Liver (tissue), 9 donors: ENCODE results near the gene SLCO4C1. TPM values are rescaled to one million over a fixed set of nuclear protein-coding genes. Genes with fewer than 3 reads are reported as not detected.

ENCODE experiments used
- DNase-seq: peaks from one replicate; pipeline ENCODE4 v3.0.0-alpha.2; 2017; ENCODE audit warnings: low spot score
- H3K27ac ChIP-seq, 2 donors: one replicate each; pipeline ENCODE4 v1.7.0; 2013; ENCODE audit warnings: inconsistent platforms in 2 of 2, low read length in 2 of 2, control low read depth in 1 of 2, low read depth in 1 of 2, mild to moderate bottlenecking in 1 of 2
- H3K27me3 ChIP-seq, 4 donors: one replicate each; pipeline versions ENCODE4 v1.6.1 to v1.7.0; 2013; ENCODE audit warnings: low read length in 3 of 4, inconsistent platforms in 1 of 4, mild to moderate bottlenecking in 1 of 4, moderate library complexity in 1 of 4; ENCODE audit not compliant: control insufficient read depth in 4 of 4, insufficient read depth in 4 of 4
- H3K36me3 ChIP-seq, 4 donors: one replicate each; pipeline versions ENCODE4 v1.6.1 to v1.7.0; 2013; ENCODE audit warnings: low read length in 3 of 4, mild to moderate bottlenecking in 3 of 4, low read depth in 1 of 4, moderate library complexity in 1 of 4; ENCODE audit not compliant: control insufficient read depth in 4 of 4, insufficient read depth in 3 of 4
- H3K4me1 ChIP-seq, 4 donors: one replicate each; pipeline versions ENCODE4 v1.6.1 to v1.7.0; 2013; ENCODE audit warnings: low read length in 3 of 4, mild to moderate bottlenecking in 3 of 4, moderate library complexity in 1 of 4; ENCODE audit not compliant: control insufficient read depth in 4 of 4, insufficient read depth in 4 of 4
- H3K4me3 ChIP-seq, 3 donors: one replicate each; pipeline versions ENCODE4 v1.6.1 to v1.7.0; 2013; ENCODE audit warnings: low read length in 3 of 3, control low read depth in 1 of 3, low read depth in 1 of 3, mild to moderate bottlenecking in 1 of 3
- H3K9ac ChIP-seq, 2 donors: one replicate each; pipeline ENCODE4 v1.7.0; 2013; ENCODE audit warnings: low read length in 2 of 2, mild to moderate bottlenecking in 2 of 2, moderate library complexity in 2 of 2, control low read depth in 1 of 2, low read depth in 1 of 2
- H3K9me3 ChIP-seq, 4 donors: one replicate each; pipeline versions ENCODE4 v1.6.1 to v1.7.0; 2013; ENCODE audit warnings: low read length in 3 of 4; ENCODE audit not compliant: control insufficient read depth in 4 of 4
- FOXA2 ChIP-seq: IDR thresholded peaks from 2 replicates; pipeline ENCODE4 v1.6.1; 2016; ENCODE audit warnings: antibody characterized with exemption
- JUND ChIP-seq, 2 donors: IDR thresholded peaks; 2 replicates each; pipeline ENCODE4 v1.6.1; 2016; ENCODE audit warnings: antibody characterized with exemption in 2 of 2
- WGBS: extraction: QIAGEN DNeasy Blood & Tissue Kit; methylation state at CpG from one replicate; pipeline ENCODE4 v1.1.7; 2013; 5-methylcytosine and 5-hydroxymethylcytosine counted together
- polyA plus RNA-seq, 2 donors: library from polyadenylated mRNA; stranded (reverse) in 1 of 2; unstranded in 1 of 2; fragments of 200-250 nt in 1 of 2; fragments of >200 nt in 1 of 2; fragmentation: Nextera tagmentation in 1 of 2; extraction: Ambion mirVana in 1 of 2; gene quantifications; one replicate each; pipeline versions ENCODE4 v1.2.1 to v1.2.3, GENCODE V29; 2013 to 2015
- total RNA-seq, 2 donors: library from RNA; depleted of rRNA; stranded (reverse); fragments of >200 nt; gene quantifications; one replicate each; pipeline ENCODE4 v1.2.3, GENCODE V29; 2014
- donor health status: healthy.
- donor health status: healthy.
- donor health status: healthy.
- donor health status: healthy.
- donor health status: healthy.

Gene SLCO4C1
- total and polyA plus RNA-seq, 4 donors, result 2.0 to 29.4 (median 3.3) TPM

- no peak overlapping the region for H3K4me3 ChIP-seq
- no peak overlapping the region for H3K9ac ChIP-seq
- H3K9me3 ChIP-seq, result no peaks in the 10 kb centered on the region
- TF ChIP-seq FOXA2 (no peak), JUND (IDR thresholded peaks at IDR 0.05) (no peak)
- 86% methylated on average over 8 of the region's 8 CpGs for WGBS
- peaks cover 0 to 3% (median 0%) of the 10 kb centered on the region in 4 donors for H3K27me3 ChIP-seq
- H3K4me1 ChIP-seq, result no peaks in the 10 kb centered on the region
- no peak overlapping the region for H3K27ac ChIP-seq
- no peaks in the 10 kb centered on the region for H3K36me3 ChIP-seq
- no peak for DNase-seq
Measured at GRCh38 chr5:102196481-102196880, 99.6 kb downstream of the SLCO4C1 start.

Other genes with a start within 250 kb of the SLCO4C1 start
- not detected for gene SLCO6A1, start 202.7 kb upstream of the SLCO4C1 start, total RNA-seq
- not detected for gene SLCO6A1, start 202.7 kb upstream of the SLCO4C1 start, polyA plus RNA-seq